ENCODE measurements around the gene NAMPT.

The NAMPT gene

DNA sequence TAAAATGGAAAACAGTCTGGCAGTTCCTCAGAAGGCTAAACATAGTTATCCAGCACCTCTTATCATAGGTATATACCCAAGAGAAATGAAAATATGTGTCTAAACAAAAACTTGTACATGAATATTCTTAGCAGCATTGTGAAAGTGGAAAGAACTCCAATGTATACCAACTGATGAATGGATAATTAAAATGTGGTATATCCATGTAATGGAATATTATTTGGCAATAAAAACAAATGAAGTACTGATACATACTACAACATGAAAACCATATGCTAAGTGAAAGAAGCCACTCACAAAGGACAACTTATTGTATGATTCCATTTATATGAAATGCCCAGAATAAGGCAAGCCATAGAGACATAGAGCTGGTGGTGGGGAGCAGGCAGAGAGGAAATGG, 32.2 kb upstream of the NAMPT start:
- TF ChIP-seq REST (IDR thresholded peaks at IDR 0.05; ENCODE audit: low read depth) (no peak), TAF1 (IDR thresholded peaks at IDR 0.05; ENCODE audit: low read depth) (no peak), NFIC (IDR thresholded peaks at IDR 0.05) (no peak), RAD21 (IDR thresholded peaks at IDR 0.05; ENCODE audit: low read depth) (no peak), EGR1 (IDR thresholded peaks at IDR 0.05) (no peak), EP300 (IDR thresholded peaks at IDR 0.05; ENCODE audit: borderline replicate concordance) (no peak), FOXM1 (IDR thresholded peaks at IDR 0.05; ENCODE audit: borderline replicate concordance, low read depth) (no peak), CREB1 (IDR thresholded peaks at IDR 0.05; ENCODE audit: low read depth) (no peak), CEBPB (IDR thresholded peaks at IDR 0.05) (no peak), ZBTB7A (IDR thresholded peaks at IDR 0.05; ENCODE audit: low read depth) (no peak), TEAD4 (IDR thresholded peaks at IDR 0.05) (no peak), TCF12 (IDR thresholded peaks at IDR 0.05; ENCODE audit: low read depth) (no peak), YY1 (IDR thresholded peaks at IDR 0.05; ENCODE audit: low read depth) (no peak)
- TF ChIP-seq, protein P1, sequence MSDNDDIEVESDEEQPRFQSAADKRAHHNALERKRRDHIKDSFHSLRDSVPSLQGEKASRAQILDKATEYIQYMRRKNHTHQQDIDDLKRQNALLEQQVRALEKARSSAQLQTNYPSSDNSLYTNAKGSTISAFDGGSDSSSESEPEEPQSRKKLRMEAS (IDR thresholded peaks at IDR 0.05) = no peak
- TF ChIP-seq, protein P2, sequence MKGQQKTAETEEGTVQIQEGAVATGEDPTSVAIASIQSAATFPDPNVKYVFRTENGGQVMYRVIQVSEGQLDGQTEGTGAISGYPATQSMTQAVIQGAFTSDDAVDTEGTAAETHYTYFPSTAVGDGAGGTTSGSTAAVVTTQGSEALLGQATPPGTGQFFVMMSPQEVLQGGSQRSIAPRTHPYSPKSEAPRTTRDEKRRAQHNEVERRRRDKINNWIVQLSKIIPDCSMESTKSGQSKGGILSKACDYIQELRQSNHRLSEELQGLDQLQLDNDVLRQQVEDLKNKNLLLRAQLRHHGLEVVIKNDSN (IDR thresholded peaks at IDR 0.05) = no peak

DNA sequence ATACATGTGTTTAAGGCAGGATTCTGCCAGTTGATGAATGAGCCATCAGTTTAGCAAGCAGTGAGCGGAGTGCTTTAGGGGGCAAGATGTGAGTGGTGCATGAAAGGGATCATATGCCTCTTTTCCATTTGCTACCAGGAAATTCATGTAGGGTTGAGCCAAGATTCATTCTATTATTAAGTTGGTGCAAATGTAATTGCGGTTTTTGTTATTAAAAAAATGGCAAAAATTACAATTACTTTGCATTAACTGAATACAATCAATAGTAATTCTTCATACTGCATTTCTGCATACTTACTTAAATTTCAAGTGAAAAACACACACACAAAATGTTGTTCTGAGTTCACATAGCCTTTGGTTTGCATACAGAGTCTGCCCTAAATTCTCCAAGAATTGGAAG, 30.1 kb upstream of the NAMPT start:
- no peak for TF ChIP-seq TEAD4 (IDR thresholded peaks at IDR 0.05)
- TF ChIP-seq REST (IDR thresholded peaks at IDR 0.05; ENCODE audit: low read depth) = no peak
- TF ChIP-seq TAF1 (IDR thresholded peaks at IDR 0.05; ENCODE audit: low read depth) = no peak
- TF ChIP-seq CREB1 (IDR thresholded peaks at IDR 0.05; ENCODE audit: low read depth) = no peak
- TF ChIP-seq CEBPB (IDR thresholded peaks at IDR 0.05) = no peak
- TF ChIP-seq EP300 (IDR thresholded peaks at IDR 0.05; ENCODE audit: borderline replicate concordance) = no peak
- TF ChIP-seq TCF12 (IDR thresholded peaks at IDR 0.05; ENCODE audit: low read depth) = no peak
- TF ChIP-seq NFIC (IDR thresholded peaks at IDR 0.05) = no peak
- TF ChIP-seq ZBTB7A (IDR thresholded peaks at IDR 0.05; ENCODE audit: low read depth) = no peak
- TF ChIP-seq, protein P2 (IDR thresholded peaks at IDR 0.05) = no peak
- no peak for TF ChIP-seq EGR1 (IDR thresholded peaks at IDR 0.05)
- no peak for TF ChIP-seq FOXM1 (IDR thresholded peaks at IDR 0.05; ENCODE audit: borderline replicate concordance, low read depth)
- TF ChIP-seq YY1 (IDR thresholded peaks at IDR 0.05; ENCODE audit: low read depth) = no peak

- no peak for TF ChIP-seq CREB1 (IDR thresholded peaks at IDR 0.05; ENCODE audit: low read depth)
These were observed 29.2 kb upstream of the NAMPT start for GRCh38 chr7:106313966-106314365.

- TF ChIP-seq YY1 (IDR thresholded peaks at IDR 0.05; ENCODE audit: low read depth) (no peak), CEBPB (IDR thresholded peaks at IDR 0.05) (no peak), TAF1 (IDR thresholded peaks at IDR 0.05; ENCODE audit: low read depth) (no peak), EP300 (IDR thresholded peaks at IDR 0.05; ENCODE audit: borderline replicate concordance) (no peak), ZBTB7A (IDR thresholded peaks at IDR 0.05; ENCODE audit: low read depth) (no peak), FOXM1 (IDR thresholded peaks at IDR 0.05; ENCODE audit: borderline replicate concordance, low read depth) (no peak), RAD21 (IDR thresholded peaks at IDR 0.05; ENCODE audit: low read depth) (no peak), CREB1 (IDR thresholded peaks at IDR 0.05; ENCODE audit: low read depth) (no peak), TCF12 (IDR thresholded peaks at IDR 0.05; ENCODE audit: low read depth) (no peak), EGR1 (IDR thresholded peaks at IDR 0.05) (no peak), NFIC (IDR thresholded peaks at IDR 0.05) (no peak), REST (IDR thresholded peaks at IDR 0.05; ENCODE audit: low read depth) (no peak), TEAD4 (IDR thresholded peaks at IDR 0.05) (no peak)
- TF ChIP-seq, protein P1 (IDR thresholded peaks at IDR 0.05) = no peak
- TF ChIP-seq, protein P2 (IDR thresholded peaks at IDR 0.05) = no peak
These were observed 28.7 kb upstream of the NAMPT start for GRCh38 chr7:106313456-106313901.
